Immature natural killer cell (primary cell): Measurements from ENCODE around the gene ABCB8. TPM values are rescaled to one million over a fixed set of nuclear protein-coding genes. Genes with fewer than 3 reads are reported as not detected.

ENCODE experiments used
- DNase-seq, 3 donors: peaks; one replicate each; pipeline ENCODE4 v3.0.0; 2022; ENCODE audit warnings: mixed read lengths in 1 of 3
- H3K27ac Mint-ChIP-seq, 6 donors: one replicate each; pipeline ENCODE4 v1.8.0; 2020; ENCODE audit warnings: mixed read lengths in 6 of 6, mild to moderate bottlenecking in 5 of 6, inconsistent platforms in 4 of 6, moderate library complexity in 3 of 6
- H3K27me3 Mint-ChIP-seq, 3 donors: one replicate each; pipeline ENCODE4 v1.8.0; 2020 to 2021; ENCODE audit warnings: low read depth in 3 of 3, mild to moderate bottlenecking in 3 of 3, mixed read lengths in 3 of 3, moderate library complexity in 3 of 3, inconsistent platforms in 1 of 3
- H3K36me3 Mint-ChIP-seq, 3 donors: one replicate each; pipeline ENCODE4 v1.8.0; 2020; ENCODE audit warnings: mixed read lengths in 3 of 3, inconsistent platforms in 2 of 3, mild to moderate bottlenecking in 2 of 3
- H3K4me1 Mint-ChIP-seq, 2 donors: one replicate each; pipeline ENCODE4 v1.8.0; 2020; ENCODE audit warnings: inconsistent platforms in 2 of 2, mild to moderate bottlenecking in 2 of 2, mixed read lengths in 2 of 2, moderate library complexity in 1 of 2
- H3K4me3 Mint-ChIP-seq, 5 donors: one replicate each; pipeline ENCODE4 v1.8.0; 2020; ENCODE audit warnings: mild to moderate bottlenecking in 5 of 5, mixed read lengths in 5 of 5, inconsistent platforms in 3 of 5, moderate library complexity in 3 of 5
- H3K9me3 Mint-ChIP-seq, 6 donors: one replicate each; pipeline ENCODE4 v1.8.0; 2020; ENCODE audit warnings: mild to moderate bottlenecking in 6 of 6, mixed read lengths in 6 of 6, inconsistent platforms in 4 of 6, moderate library complexity in 3 of 6
- polyA plus RNA-seq, 3 donors: library from polyadenylated mRNA; unstranded; fragments of 300-500 nt; fragmentation: Illumina TruSeq; gene quantifications; one replicate each; pipeline ENCODE4 v1.2.3, GENCODE V29; 2021

ABCB8 gene
- polyA plus RNA-seq, 3 donors from 2014 or later: 17.6 to 26.5 (median 23.3) TPM

DNA sequence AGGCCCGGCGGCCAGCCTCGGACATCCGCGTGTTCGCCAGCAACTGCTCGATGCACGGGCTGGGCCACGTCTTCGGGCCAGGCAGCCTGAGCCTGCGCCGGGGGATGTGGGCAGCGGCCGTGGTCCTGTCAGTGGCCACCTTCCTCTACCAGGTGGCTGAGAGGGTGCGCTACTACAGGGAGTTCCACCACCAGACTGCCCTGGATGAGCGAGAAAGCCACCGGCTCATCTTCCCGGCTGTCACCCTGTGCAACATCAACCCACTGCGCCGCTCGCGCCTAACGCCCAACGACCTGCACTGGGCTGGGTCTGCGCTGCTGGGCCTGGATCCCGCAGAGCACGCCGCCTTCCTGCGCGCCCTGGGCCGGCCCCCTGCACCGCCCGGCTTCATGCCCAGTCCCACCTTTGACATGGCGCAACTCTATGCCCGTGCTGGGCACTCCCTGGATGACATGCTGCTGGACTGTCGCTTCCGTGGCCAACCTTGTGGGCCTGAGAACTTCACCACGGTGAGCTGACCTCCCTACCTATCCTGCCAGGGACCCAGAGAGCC, 20.7 kb downstream of the ABCB8 start:
- Mint-ChIP-seq H3K36me3 (peaks cover 0 to 7% (median 6%) of the 10 kb centered on the region in 3 donors), H3K27ac (no peak overlapping the region), H3K4me1 (peaks cover 0 to 2% of the 10 kb centered on the region in 2 donors), H3K4me3 (no peak overlapping the region), H3K27me3 (peaks cover 0 to 3% (median 0%) of the 10 kb centered on the region in 3 donors), H3K9me3 (no peaks in the 10 kb centered on the region)
- no peak for DNase-seq

DNA sequence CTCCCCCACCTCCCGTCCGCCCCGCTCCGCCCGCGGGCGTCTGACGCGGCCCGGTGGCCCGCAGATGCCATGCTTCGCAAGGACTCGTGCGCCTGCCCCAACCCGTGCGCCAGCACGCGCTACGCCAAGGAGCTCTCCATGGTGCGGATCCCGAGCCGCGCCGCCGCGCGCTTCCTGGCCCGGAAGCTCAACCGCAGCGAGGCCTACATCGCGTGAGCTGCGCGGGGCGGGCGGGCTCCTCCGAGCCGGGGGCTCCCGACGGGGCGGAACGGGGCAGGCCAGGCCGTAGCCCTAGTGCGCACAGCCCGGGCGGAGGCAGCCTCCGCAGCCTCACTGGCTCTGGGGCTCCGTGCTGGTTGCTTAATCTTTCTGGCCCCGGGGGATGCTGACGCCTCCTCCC, 22.9 kb downstream of the ABCB8 start:
- peak; percentile 34 for DNase-seq
- Mint-ChIP-seq H3K9me3 (no peaks in the 10 kb centered on the region), H3K4me3 (no peak overlapping the region), H3K27ac (no peak overlapping the region), H3K36me3 (peaks cover 4 to 6% (median 5%) of the 10 kb centered on the region in 3 donors), H3K27me3 (peaks cover 0 to 1% (median 0%) of the 10 kb centered on the region in 3 donors), H3K4me1 (peaks cover 0 to 2% of the 10 kb centered on the region in 2 donors)

DNA sequence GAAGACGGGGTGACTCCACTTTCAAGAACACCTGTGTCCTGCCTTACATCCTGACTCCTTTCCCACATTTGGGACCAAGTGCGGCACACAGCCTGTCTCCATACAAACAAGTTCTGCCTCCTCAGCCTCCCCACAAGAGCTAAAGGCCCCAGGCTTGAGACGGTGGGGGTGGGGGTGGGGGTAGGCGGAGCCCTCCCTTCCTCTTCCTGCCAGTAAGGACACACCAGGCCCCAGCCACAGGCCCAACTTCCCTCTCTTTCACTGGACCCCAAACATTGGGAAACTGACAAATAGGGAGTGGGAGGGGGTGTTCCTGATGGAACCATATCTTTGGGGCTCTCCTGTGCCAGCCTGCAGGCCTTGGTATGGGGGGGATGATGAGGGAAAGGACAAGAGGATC, 24.8 kb downstream of the ABCB8 start:
- Mint-ChIP-seq H3K27me3 (peaks cover 0 to 2% (median 0%) of the 10 kb centered on the region in 3 donors), H3K4me3 (no peak overlapping the region), H3K4me1 (peaks cover 11 to 17% of the 10 kb centered on the region in 2 donors), H3K27ac (no peak overlapping the region), H3K9me3 (no peaks in the 10 kb centered on the region), H3K36me3 (peaks cover 4 to 6% (median 5%) of the 10 kb centered on the region in 3 donors)
- DNase-seq: no peak

DNA sequence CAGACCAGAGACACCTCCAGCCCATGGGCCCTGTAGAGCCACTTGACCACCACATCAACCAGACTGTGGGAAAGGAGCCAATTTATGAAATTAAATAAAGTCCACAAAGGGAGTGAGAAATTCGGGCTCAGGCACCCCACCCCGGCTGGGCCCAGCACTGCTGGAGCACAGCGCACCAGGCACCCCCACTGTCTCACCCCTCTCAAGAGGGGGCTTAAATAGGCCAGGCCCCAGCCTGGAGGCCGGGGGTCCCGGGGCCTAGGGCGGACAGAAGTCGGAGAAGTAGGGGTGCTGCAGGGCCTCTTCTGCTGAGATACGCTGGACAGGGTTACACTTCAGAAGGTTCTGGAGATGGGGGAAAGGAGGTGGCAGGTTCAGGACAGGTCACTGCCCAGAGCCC, 25.5 kb downstream of the ABCB8 start:
- Mint-ChIP-seq H3K9me3 (no peaks in the 10 kb centered on the region), H3K4me3 (no peak overlapping the region), H3K27ac (no peak overlapping the region), H3K36me3 (peaks cover 4 to 6% (median 5%) of the 10 kb centered on the region in 3 donors), H3K4me1 (peaks cover 17 to 24% of the 10 kb centered on the region in 2 donors), H3K27me3 (peaks cover 0 to 4% (median 3%) of the 10 kb centered on the region in 3 donors)
- no peak for DNase-seq

DNA sequence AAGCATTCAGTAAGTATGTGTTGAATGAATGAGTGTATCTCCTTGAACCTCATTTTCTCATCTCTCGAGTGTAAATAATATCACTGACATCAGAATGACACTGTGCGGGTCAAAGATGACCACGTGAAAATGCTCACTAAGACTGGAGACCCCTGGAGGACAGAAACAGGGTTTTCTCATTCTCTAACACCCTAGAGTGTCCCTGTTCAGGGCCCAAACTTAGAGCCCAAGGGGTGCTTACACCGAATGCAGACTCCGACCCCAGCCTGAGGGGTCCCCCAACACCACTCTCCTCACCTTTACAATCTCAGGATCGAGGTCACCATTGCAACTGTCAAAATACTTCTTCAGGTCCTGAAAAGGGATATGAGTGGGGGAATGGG, 28.0 kb downstream of the ABCB8 start:
- Mint-ChIP-seq H3K27ac (no peak overlapping the region), H3K4me1 (peaks cover 32 to 36% of the 10 kb centered on the region in 2 donors), H3K4me3 (peak overlapping the region; percentile 7 to 95 (median 92)), H3K36me3 (peaks cover 4 to 6% (median 5%) of the 10 kb centered on the region in 3 donors), H3K9me3 (no peaks in the 10 kb centered on the region), H3K27me3 (peaks cover 0 to 6% (median 3%) of the 10 kb centered on the region in 3 donors)
- no peak for DNase-seq

DNA sequence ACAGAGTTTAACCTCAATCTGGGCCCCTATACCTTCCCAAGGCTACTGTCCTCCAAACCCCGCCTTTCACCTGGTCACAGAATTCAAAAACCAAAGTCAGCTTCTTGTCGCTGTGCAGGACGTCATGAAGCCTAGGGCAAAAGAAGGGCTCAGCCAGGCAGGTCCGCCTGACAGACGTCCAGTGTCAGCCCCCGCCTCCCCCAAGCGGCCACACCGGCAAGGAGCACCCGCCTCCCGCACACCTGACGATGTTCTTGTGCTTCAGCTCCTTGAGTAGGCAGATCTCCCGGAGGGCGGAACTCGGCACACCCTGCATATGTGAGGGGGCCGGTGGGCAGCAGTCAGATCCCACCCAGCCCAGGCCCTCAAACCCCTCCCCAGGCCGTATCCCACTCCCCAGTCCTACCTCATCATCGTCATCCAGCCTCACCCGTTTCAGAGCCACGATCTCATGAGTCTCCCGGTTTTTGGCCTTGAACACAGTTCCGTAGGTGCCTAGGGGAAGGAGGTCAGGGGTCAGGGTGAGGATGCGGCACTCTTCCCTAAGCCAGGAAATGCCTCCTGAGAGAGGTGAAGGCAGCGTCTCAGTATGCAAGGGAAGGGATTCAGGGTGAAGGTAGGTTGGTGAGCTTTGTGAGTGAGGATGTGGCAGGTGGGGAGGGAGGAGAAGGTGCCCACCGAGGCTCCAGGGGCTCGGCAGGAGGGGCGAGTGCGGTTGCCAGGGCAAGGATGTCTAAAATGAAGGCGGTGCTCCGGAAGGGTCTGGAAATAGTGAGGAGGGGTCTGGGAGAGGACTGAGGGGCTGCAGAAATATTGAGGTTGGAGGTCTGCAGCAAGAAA, 28.6 kb downstream of the ABCB8 start:
- Mint-ChIP-seq H3K27ac (peak overlapping the region in 5 of 6 donors; percentile 62 to 97 (median 85)), H3K36me3 (peaks cover 4 to 6% (median 5%) of the 10 kb centered on the region in 3 donors), H3K27me3 (peaks cover 0 to 6% (median 3%) of the 10 kb centered on the region in 3 donors), H3K4me1 (peaks cover 36 to 42% of the 10 kb centered on the region in 2 donors), H3K9me3 (no peaks in the 10 kb centered on the region), H3K4me3 (peak overlapping the region; percentile 92 to 95 (median 92))
- DNase-seq: no peak

DNA sequence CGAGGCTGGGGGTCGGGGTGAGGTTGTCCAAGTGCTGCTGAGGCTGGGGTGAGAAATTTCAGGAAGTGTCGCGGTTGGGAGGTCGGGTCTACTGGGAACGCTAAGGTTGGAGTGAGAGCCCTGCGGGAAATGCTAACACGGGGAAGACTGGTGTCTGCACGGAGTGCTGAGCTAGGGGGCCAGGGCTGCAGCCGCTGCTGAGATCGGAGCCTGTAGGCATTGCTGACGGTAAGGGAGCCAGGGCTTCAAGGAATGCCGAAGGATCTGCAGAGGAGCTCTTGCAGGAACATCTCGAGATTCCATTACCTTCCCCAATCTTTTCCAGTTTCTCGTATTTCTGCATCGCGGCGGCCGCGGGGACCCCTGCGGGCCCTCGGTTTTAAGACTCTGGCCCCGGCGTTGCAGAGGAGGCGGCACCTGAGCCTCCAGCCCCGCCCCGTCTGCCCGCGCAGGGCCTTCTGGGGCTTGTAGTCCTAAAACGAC, 29.3 kb downstream of the ABCB8 start, which contains the start of gene CDK5:
CDK5 (minus strand) TSS at position 392 of the 483 bp plus-strand sequence; CDS start at position 343, 49 bp downstream.
- Mint-ChIP-seq H3K9me3 (no peaks in the 10 kb centered on the region), H3K27ac (peak within 1 kb of the TSS; percentile 85 to 97 (median 95)), H3K36me3 (peaks cover 3 to 5% (median 4%) of the 10 kb centered on the region in 3 donors), H3K4me3 (peak within 1 kb of the TSS; percentile 92 to 95 (median 92)), H3K27me3 (peaks cover 0 to 6% (median 3%) of the 10 kb centered on the region in 3 donors), H3K4me1 (peaks cover 35 to 42% of the 10 kb centered on the region in 2 donors)
- DNase-seq: no peak

DNA sequence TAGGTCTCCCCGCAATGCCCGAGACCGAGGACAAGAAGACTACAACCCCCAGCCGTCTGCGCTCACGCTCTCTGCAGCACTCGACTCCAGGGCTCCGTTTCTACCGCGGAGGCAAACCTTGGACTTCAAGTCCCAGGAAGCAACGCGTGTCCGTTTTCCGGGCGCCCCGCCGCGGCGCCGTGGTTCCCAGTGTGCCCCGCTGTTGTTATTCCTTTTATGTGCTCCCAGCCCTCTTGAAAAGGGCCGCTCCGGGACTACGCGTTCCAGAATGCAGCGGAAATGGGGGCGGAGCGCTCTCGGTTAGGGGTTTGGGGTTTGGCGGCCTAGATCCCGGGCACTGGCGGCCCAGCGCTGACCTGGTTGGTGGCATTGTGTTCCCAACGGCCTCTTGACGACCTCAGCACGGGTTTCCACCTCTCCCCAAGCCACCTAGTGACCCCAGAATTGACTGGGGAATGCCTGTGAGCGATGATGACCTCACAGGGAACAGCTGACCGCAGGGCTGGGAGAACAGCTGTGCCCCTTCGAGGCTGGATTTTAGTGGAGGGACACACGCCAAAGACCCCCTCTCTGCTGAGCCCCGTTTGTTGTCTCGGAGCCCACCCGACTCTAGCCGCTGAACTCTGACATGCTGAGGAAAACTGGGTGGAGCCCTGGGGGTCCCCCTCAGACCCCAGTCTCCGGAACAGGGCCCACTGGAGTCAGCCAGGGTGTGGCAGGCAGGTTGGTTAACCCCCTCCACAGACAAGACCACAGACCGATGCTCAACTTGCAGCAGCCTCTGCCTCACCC, 29.9 kb downstream of the ABCB8 start:
- H3K27me3 Mint-ChIP-seq: peaks cover 0 to 6% (median 3%) of the 10 kb centered on the region in 3 donors
- H3K9me3 Mint-ChIP-seq: no peaks in the 10 kb centered on the region
- DNase-seq: peak; percentile 93 to 95 (median 94)
- peaks cover 0 to 5% (median 0%) of the 10 kb centered on the region in 3 donors for H3K36me3 Mint-ChIP-seq
- peak overlapping the region; percentile 85 to 97 (median 95) for H3K27ac Mint-ChIP-seq
- H3K4me3 Mint-ChIP-seq: peak overlapping the region; percentile 92 to 95 (median 92)
- peaks cover 34 to 42% of the 10 kb centered on the region in 2 donors for H3K4me1 Mint-ChIP-seq

DNA sequence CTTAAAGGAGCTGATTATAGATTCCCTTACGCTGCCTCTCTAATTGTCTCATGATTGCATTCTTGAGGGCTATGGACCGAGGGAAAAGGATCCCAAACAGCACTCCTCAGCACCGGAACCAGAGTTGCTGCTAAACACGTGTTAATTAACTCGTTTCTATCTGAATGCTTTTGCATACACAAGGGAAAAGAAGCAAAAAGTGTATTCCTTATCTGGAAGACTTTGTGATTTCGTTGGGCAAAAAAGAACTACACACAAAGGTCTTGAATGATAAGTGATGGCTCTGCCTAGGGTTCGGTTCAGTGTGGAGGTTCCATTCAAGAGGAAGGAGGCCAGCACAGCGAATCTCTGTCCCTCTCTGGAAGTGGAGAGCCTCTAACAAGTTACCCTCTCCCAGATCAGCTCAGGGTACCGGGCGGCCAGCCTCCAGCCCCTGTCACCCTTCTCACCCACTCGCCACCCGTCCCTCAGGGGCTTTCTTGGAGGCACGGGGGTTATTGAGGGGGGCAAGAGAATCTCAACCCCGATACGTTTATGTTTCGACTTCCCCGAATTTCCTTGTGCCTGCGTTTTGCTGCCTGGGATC, 30.6 kb downstream of the ABCB8 start:
- peaks cover 34 to 42% of the 10 kb centered on the region in 2 donors for H3K4me1 Mint-ChIP-seq
- peaks cover 0 to 5% (median 0%) of the 10 kb centered on the region in 3 donors for H3K36me3 Mint-ChIP-seq
- peak overlapping the region; percentile 85 to 97 (median 95) for H3K27ac Mint-ChIP-seq
- H3K27me3 Mint-ChIP-seq: peaks cover 0 to 6% (median 3%) of the 10 kb centered on the region in 3 donors
- H3K4me3 Mint-ChIP-seq: peak overlapping the region; percentile 92 to 95 (median 92)
- no peaks in the 10 kb centered on the region for H3K9me3 Mint-ChIP-seq
- DNase-seq: no peak

DNA sequence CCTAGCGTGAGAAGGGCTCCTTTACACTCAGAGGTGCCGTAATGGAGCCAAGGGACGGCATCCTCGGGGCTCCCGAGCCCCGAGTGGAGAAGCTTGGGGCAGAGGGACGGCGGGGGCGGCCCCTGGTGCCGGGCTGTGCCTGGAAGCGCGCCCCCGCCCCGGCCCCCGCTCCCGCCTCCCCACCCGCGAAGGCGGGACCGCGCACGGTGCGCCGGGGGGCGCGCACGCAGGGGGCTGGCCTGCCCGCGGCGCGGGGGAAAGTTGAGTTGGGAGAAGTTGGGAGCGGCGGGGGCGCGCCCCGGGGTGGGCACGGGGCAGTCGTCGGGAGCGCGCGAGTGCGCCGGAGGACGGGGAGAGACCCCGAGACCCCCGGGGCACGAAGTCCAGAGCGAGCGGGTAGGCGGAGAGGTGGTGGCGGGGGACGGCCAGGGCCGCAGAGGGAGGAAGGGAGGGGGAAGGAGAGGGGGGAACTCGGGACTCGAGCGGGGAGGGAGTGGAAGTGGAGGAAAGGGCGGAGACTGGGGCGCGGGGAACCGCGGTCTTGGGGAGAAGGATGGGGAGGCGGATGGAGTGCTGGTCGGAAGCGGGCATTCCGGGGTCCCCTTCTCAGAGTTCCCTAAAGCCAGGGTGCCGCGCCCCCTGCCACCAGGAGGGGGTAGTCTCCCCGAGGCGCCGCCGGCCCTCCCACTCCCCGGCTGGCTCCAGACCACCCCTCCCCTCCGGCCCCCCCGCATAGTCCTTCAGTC, 31.3 kb downstream of the ABCB8 start, which contains the start of gene SLC4A2:
SLC4A2 (plus strand) TSS at position 223 of the 746 bp plus-strand sequence. CDS start 2,399 bp downstream, outside the sequence.
- DNase-seq: peak; percentile 77 to 80 (median 78)
- Mint-ChIP-seq H3K27me3 (peaks cover 0 to 6% (median 3%) of the 10 kb centered on the region in 3 donors), H3K4me1 (peaks cover 34 to 42% of the 10 kb centered on the region in 2 donors), H3K4me3 (peak within 1 kb of the TSS; percentile 92 to 95 (median 92)), H3K9me3 (no peaks in the 10 kb centered on the region), H3K36me3 (peaks cover 0 to 3% (median 0%) of the 10 kb centered on the region in 3 donors), H3K27ac (peak within 1 kb of the TSS; percentile 85 to 97 (median 95))

DNA sequence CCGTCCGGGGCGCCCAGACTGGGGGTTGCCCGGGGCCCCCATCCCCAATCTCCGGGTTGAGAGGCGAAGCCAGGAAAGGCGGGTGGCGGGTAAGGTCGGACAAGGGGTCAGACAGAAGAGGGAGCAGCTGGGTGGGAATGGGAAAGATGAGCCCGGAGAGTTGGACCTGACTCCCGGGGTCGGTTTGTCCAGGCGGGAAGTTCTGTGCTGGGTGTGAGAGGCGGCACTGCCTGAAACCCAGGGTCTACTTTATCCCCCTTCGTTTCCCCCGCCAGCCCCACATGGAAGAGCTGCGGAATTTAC, 31.8 kb downstream of the ABCB8 start:
- H3K27me3 Mint-ChIP-seq: peaks cover 0 to 6% (median 3%) of the 10 kb centered on the region in 3 donors
- peaks cover 34 to 42% of the 10 kb centered on the region in 2 donors for H3K4me1 Mint-ChIP-seq
- no peaks in the 10 kb centered on the region for H3K9me3 Mint-ChIP-seq
- H3K27ac Mint-ChIP-seq: peak overlapping the region in 1 of 6 donors; percentile 28
- peaks cover 0 to under 1% (median 0%) of the 10 kb centered on the region in 3 donors for H3K36me3 Mint-ChIP-seq
- H3K4me3 Mint-ChIP-seq: peak overlapping the region; percentile 71 to 95 (median 86)
- DNase-seq: no peak
